H1 (cell line): ENCODE measurements around the gene HOXA13. TPM values are rescaled to one million over a fixed set of nuclear protein-coding genes. Genes with fewer than 3 reads are reported as not detected.

Source experiments
- CTCF ChIA-PET: fragments of 300-600 bp; sonication (Branson Sonifier 250); formaldehyde crosslinking; loops from one replicate; lab custom pipeline; 2021; ENCODE audit not compliant: partially characterized antibody; lab: Charles Lee
- POLR2A ChIA-PET: fragments of 300-600 bp; sonication (Branson Sonifier 250); formaldehyde crosslinking; loops from one replicate; lab custom pipeline; 2021; ENCODE audit warnings: inconsistent platforms; ENCODE audit not compliant: partially characterized antibody; lab: Charles Lee
- DNase-seq, 2 experiments: peaks; one replicate each; pipeline versions ENCODE4 v3.0.0 to v3.0.0-alpha.2; 2010 to 2022; ENCODE audit warnings: low spot score in 2 of 2, low read depth in 1 of 2, mixed read lengths in 1 of 2
- FAIRE-seq: peaks from 2 replicates; lab custom pipeline; 2011; peaks lifted over from hg19 to GRCh38; lab: Jason Lieb, UNC
- H2AFZ ChIP-seq: 2 replicates; pipeline ENCODE4 v1.8.1; 2012; ENCODE audit warnings: low read length, inconsistent platforms
- H2AK5ac ChIP-seq: 2 replicates; pipeline ENCODE4 v1.6.1; 2013; ENCODE audit warnings: low read depth, low read length
- H2BK120ac ChIP-seq: replicated peaks from 2 replicates; pipeline ENCODE3; 2013; ENCODE audit warnings: low read depth, low read length, inconsistent platforms
- H2BK12ac ChIP-seq: 2 replicates; pipeline ENCODE4 v1.6.1; 2013; ENCODE audit warnings: low read depth, low read length
- H2BK15ac ChIP-seq: 2 replicates; pipeline ENCODE4 v1.6.1; 2013; ENCODE audit warnings: low read length
- H2BK20ac ChIP-seq: 2 replicates; pipeline ENCODE4 v1.6.1; 2013; ENCODE audit warnings: low read length
- H2BK5ac ChIP-seq: 2 replicates; pipeline ENCODE4 v1.6.1; 2013; ENCODE audit warnings: low read depth, low read length
- H3K14ac ChIP-seq: 2 replicates; pipeline ENCODE4 v1.6.1; 2013; ENCODE audit warnings: inconsistent platforms; ENCODE audit not compliant: insufficient read length
- H3K18ac ChIP-seq: 2 replicates; pipeline ENCODE4 v1.6.1; 2013; ENCODE audit warnings: low read length; ENCODE audit errors: extremely low read depth
- H3K23ac ChIP-seq: 2 replicates; pipeline ENCODE4 v1.6.1; 2013; ENCODE audit warnings: inconsistent platforms; ENCODE audit not compliant: insufficient read length
- H3K23me2 ChIP-seq: 2 replicates; pipeline ENCODE4 v1.6.1; 2013; ENCODE audit warnings: low read depth, low read length
- H3K27ac ChIP-seq: 2 replicates; pipeline ENCODE4 v1.6.1; 2011; ENCODE audit warnings: low read depth, low read length, inconsistent platforms
- H3K27me3 ChIP-seq, 4 experiments: replicated peaks in 1 of 4; 1 replicate in 1 of 4; 2 replicates in 3 of 4; pipeline versions ENCODE4 v1.6.1 to v1.8.1; 2011 to 2013; ENCODE audit warnings: low read length in 3 of 4, mild to moderate bottlenecking in 3 of 4, inconsistent platforms in 2 of 4, mixed read lengths in 2 of 4, moderate library complexity in 1 of 4; ENCODE audit not compliant: control insufficient read depth in 3 of 4, insufficient read depth in 3 of 4; ENCODE audit errors: extremely low read depth in 1 of 4
- H3K36me3 ChIP-seq, 4 experiments: 2 replicates each; pipeline versions ENCODE4 v1.6.1 to v1.8.1; 2011 to 2013; ENCODE audit warnings: mild to moderate bottlenecking in 4 of 4, low read length in 3 of 4, moderate library complexity in 2 of 4, control low read depth in 1 of 4, inconsistent platforms in 1 of 4; ENCODE audit not compliant: insufficient read depth in 4 of 4, control insufficient read depth in 2 of 4
- H3K4ac ChIP-seq: replicated peaks from 2 replicates; pipeline ENCODE3; 2013; ENCODE audit warnings: low read length, low read depth, mixed read lengths, inconsistent platforms; ENCODE audit not compliant: insufficient read length
- H3K4me1 ChIP-seq, 4 experiments: replicated peaks in 1 of 4; 1 replicate in 1 of 4; 2 replicates in 3 of 4; pipeline versions ENCODE4 v1.6.1 to v1.8.1; 2011 to 2013; ENCODE audit warnings: low read length in 3 of 4, inconsistent platforms in 2 of 4, mixed read lengths in 1 of 4; ENCODE audit not compliant: insufficient read depth in 4 of 4, control insufficient read depth in 3 of 4
- H3K4me2 ChIP-seq, 2 experiments: 2 replicates each; pipeline versions ENCODE4 v1.6.1 to v1.8.1; 2011 to 2013; ENCODE audit warnings: low read depth in 2 of 2, low read length in 2 of 2, control low read depth in 1 of 2, inconsistent platforms in 1 of 2, mild to moderate bottlenecking in 1 of 2; ENCODE audit not compliant: insufficient read depth in 1 of 2
- H3K4me3 ChIP-seq, 4 experiments: fragments of 200-600, 300-600 bp in 1 of 4; sonication (generic), shearing (Covaris generic), sonication (Bioruptor Twin) in 1 of 4; 2 replicates each; pipeline versions ENCODE4 v1.5.1 to v1.8.1; 2011 to 2016; ENCODE audit warnings: low read length in 4 of 4, low read depth in 3 of 4, control low read depth in 2 of 4, inconsistent platforms in 2 of 4, mild to moderate bottlenecking in 2 of 4, mixed read lengths in 1 of 4, moderate library complexity in 1 of 4; ENCODE audit not compliant: insufficient read depth in 2 of 4; ENCODE audit errors: extremely low read depth in 1 of 4
- H3K56ac ChIP-seq: replicated peaks from 2 replicates; pipeline ENCODE3; 2013; ENCODE audit warnings: low read depth, mild to moderate bottlenecking, mixed read lengths, low read length, inconsistent platforms; ENCODE audit not compliant: insufficient read length
- H3K79me1 ChIP-seq: 2 replicates; pipeline ENCODE4 v1.6.1; 2013; ENCODE audit warnings: low read depth, low read length, control low read depth
- H3K79me2 ChIP-seq, 2 experiments: 2 replicates each; pipeline versions ENCODE4 v1.6.1 to v1.8.1; 2012 to 2013; ENCODE audit warnings: low read length in 2 of 2, mild to moderate bottlenecking in 2 of 2, inconsistent platforms in 1 of 2; ENCODE audit not compliant: insufficient read depth in 2 of 2, control insufficient read depth in 1 of 2
- H3K9ac ChIP-seq, 4 experiments: replicated peaks in 1 of 4; 1 replicate in 1 of 4; 2 replicates in 3 of 4; pipeline versions ENCODE4 v1.6.1 to v1.8.1; 2011 to 2013; ENCODE audit warnings: low read depth in 3 of 4, low read length in 3 of 4, control low read depth in 2 of 4, mild to moderate bottlenecking in 2 of 4, moderate library complexity in 2 of 4, inconsistent platforms in 1 of 4; ENCODE audit errors: extremely low read depth in 1 of 4
- H3K9me3 ChIP-seq, 2 experiments: 2 replicates each; pipeline versions ENCODE4 v1.6.1 to v1.8.1; 2012 to 2013; ENCODE audit warnings: mild to moderate bottlenecking in 2 of 2, moderate library complexity in 2 of 2, control low read depth in 1 of 2, inconsistent platforms in 1 of 2, low read depth in 1 of 2, low read length in 1 of 2, mixed read lengths in 1 of 2; ENCODE audit not compliant: insufficient read depth in 2 of 2
- H4K20me1 ChIP-seq, 2 experiments: replicated peaks in 1 of 2; 2 replicates each; pipeline versions ENCODE3 to v1.8.1; 2011 to 2013; ENCODE audit warnings: inconsistent platforms in 2 of 2, low read length in 2 of 2, mild to moderate bottlenecking in 1 of 2; ENCODE audit not compliant: insufficient read depth in 2 of 2, control insufficient read depth in 1 of 2
- H4K5ac ChIP-seq: 2 replicates; pipeline ENCODE4 v1.6.1; 2013; ENCODE audit warnings: low read length, low read depth, mixed read lengths, inconsistent platforms; ENCODE audit not compliant: insufficient read length
- H4K8ac ChIP-seq: 2 replicates; pipeline ENCODE4 v1.8.0; 2013; ENCODE audit warnings: mild to moderate bottlenecking, moderate library complexity, low read length, inconsistent platforms; ENCODE audit not compliant: insufficient read depth; ENCODE audit errors: extremely low read depth
- H4K91ac ChIP-seq: replicated peaks from 2 replicates; pipeline ENCODE3; 2013; ENCODE audit warnings: low read length, mixed read lengths, inconsistent platforms; ENCODE audit not compliant: insufficient read length
- BACH1 ChIP-seq: IDR thresholded peaks from 2 replicates; pipeline ENCODE4 v1.6.1; 2012; ENCODE audit warnings: low read length, improper control_type of control experiment
- CBX8 ChIP-seq: fragments of 300-800, 300-1000 bp; sonication (generic); IDR thresholded peaks from 2 replicates; pipeline ENCODE4 v1.7.1; 2016; ENCODE audit warnings: low read depth, low read length, borderline replicate concordance
- NRF1 ChIP-seq: IDR thresholded peaks from 2 replicates; pipeline ENCODE4 v1.6.1; 2011; ENCODE audit warnings: mild to moderate bottlenecking, low read depth, low read length, improper control_type of control experiment
- RNF2 ChIP-seq: fragments of 200-900, 300-1000 bp; sonication (generic); IDR thresholded peaks from 2 replicates; pipeline ENCODE4 v1.7.1; 2016; ENCODE audit warnings: borderline replicate concordance, low read depth, mild to moderate bottlenecking, antibody characterized with exemption, low read length; ENCODE audit not compliant: poor library complexity, severe bottlenecking; ENCODE audit errors: missing control alignments
- ZNF274 ChIP-seq: IDR thresholded peaks from 2 replicates; pipeline ENCODE4 v1.7.0; 2012; ENCODE audit warnings: low read length, borderline replicate concordance; ENCODE audit errors: extremely low read depth
- WGBS, 2 experiments: shearing (Covaris generic) in 1 of 2; methylation state at CpG; one replicate each; pipeline versions ENCODE4 v1.1.6 to v1.1.7; 2013 to 2015; ENCODE audit warnings: low lambda C conversion rate in 2 of 2, mixed read lengths in 2 of 2, inconsistent platforms in 1 of 2, low coverage in 1 of 2, missing lambda C conversion rate in 1 of 2; ENCODE audit not compliant: insufficient replicate concordance in 2 of 2, insufficient coverage in 1 of 2, insufficient read length in 1 of 2; ENCODE audit errors: extremely low coverage in 1 of 2, missing lambda C conversion rate in 1 of 2; 5-methylcytosine and 5-hydroxymethylcytosine counted together
- polyA plus RNA-seq, 7 experiments: library from polyadenylated mRNA; depleted of rRNA in 3 of 7; stranded (reverse) in 5 of 7; unstranded in 2 of 7; fragments of >200 nt in 5 of 7; fragments of 200-250 nt in 2 of 7; gene quantifications; 1 replicate in 5 of 7; 2 replicates in 1 of 7; 4 replicates in 1 of 7; pipeline versions ENCODE4 v1.2.1 to v1.2.3, GENCODE V29; 2011 to 2013; ENCODE audit warnings: missing spikeins in 2 of 7, mixed read lengths in 2 of 7
- total RNA-seq: library from RNA; stranded (reverse); fragmentation: NEBNext Ultra II Directional; extraction: Animal tissue kit (Norgen Biotek cat#: 25700); gene quantifications from 2 replicates; pipeline ENCODE4 v1.2.1, GENCODE V29; 2021

HOXA13 gene
- total and polyA plus RNA-seq, 2 of the 8 experiments (the other 6 are each of a cell fraction or from before 2014, with no cell fraction given) = not detected

- Histone ChIP-seq H4K20me1 (peaks cover 27 to 47% of the 10 kb centered on the region in 2 experiments), H2BK5ac (no peak overlapping the region), H3K36me3 (peaks cover 0 to 20% (median 0%) of the 10 kb centered on the region in 4 experiments; a peak in 1 of 8 replicates), H3K4me2 (no peak overlapping the region; a peak in 1 of 4 replicates), H2BK12ac (no peak overlapping the region), H3K27ac (no peak overlapping the region), H3K4ac (no peak overlapping the region), H2AK5ac (no peak overlapping the region), H3K79me2 (no peaks in the 10 kb centered on the region), H3K23ac (no peak overlapping the region), H4K5ac (no peak overlapping the region), H3K23me2 (peaks cover 2% of the 10 kb centered on the region; the same call in 1 of the 2 replicates), H4K91ac (no peak overlapping the region), H2BK15ac (no peak overlapping the region), H3K9ac (no peak overlapping the region), H3K9me3 (no peaks in the 10 kb centered on the region), H3K27me3 (peaks cover 100% of the 10 kb centered on the region in 4 experiments), H3K14ac (no peak overlapping the region), H3K4me3 (no peak overlapping the region), H2BK120ac (no peak overlapping the region), H2BK20ac (no peak overlapping the region), H3K56ac (no peak overlapping the region), H3K79me1 (no peaks in the 10 kb centered on the region), H4K8ac (no peak overlapping the region), H3K18ac (no peak overlapping the region), H3K4me1 (peaks cover 0 to 42% (median 21%) of the 10 kb centered on the region in 4 experiments; a peak in 6 of 7 replicates), H2AFZ (no peak overlapping the region)
- TF ChIP-seq RNF2 (peak; percentile 91), BACH1 (no peak), ZNF274 (no peak), NRF1 (no peak), CBX8 (peak; percentile 91; the same call in 1 of the 2 replicates)
- CTCF ChIA-PET = interaction anchor here (0.8 to 2.7 kb wide), 14 partner anchors 9 to 359 kb away, joined by 3 to 14 read pairs (median 4); partner anchors contain the start of gene HOXA3
- POLR2A ChIA-PET = interaction anchor here (1.2 kb wide), 1 partner anchor 64 kb away, joined by 3 read pairs; no protein-coding TSS in a partner anchor
- no peak for DNase-seq
- FAIRE-seq = no peak
- 39% methylated on average over 4 of the region's 4 CpGs; no CpG with 5 or more reads in 1 of the 2 experiments for WGBS, 2 experiments
These were observed 47.8 kb upstream of the HOXA13 start for GRCh38 chr7:27247452-27248426.
